ENCODE data around the gene MRPL42. TPM values are rescaled to one million over a fixed set of nuclear protein-coding genes. Genes with fewer than 3 reads are reported as not detected.

The MRPL42 gene
- total RNA-seq, 1 experiment from 2014 or later, result 119 TPM

DNA sequence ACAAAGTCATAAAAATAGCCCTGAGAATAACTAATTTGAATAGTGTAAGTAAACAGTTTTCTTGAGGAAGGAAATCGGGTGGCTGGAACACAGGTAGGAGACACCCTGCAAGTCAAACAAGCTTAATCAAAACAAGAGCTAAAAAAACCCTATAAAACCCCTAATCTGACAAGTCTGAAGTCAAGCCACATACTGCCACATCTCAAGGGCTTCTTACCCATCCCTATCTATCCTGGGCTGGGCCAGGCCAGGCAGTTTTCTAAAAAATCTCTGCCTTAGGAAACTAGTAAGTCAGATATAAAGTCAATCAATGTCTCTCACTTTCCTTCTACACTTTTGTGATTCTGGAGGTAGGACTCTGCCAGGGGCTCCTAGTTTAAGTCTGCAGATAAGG, 40.9 kb upstream of the MRPL42 start:
- Histone ChIP-seq H3K36me3 (ENCODE audit: low read depth, low read length) (no peaks in the 10 kb centered on the region), H3K27ac (ENCODE audit: low read length) (no peak overlapping the region), H3K4me2 (ENCODE audit: low read length) (no peak overlapping the region), H3K4me3 (ENCODE audit: low read length) (no peak overlapping the region), H3K79me2 (ENCODE audit: low read length) (peaks cover 99% of the 10 kb centered on the region), H3K9me3 (ENCODE audit: low read length) (no peaks in the 10 kb centered on the region), H3K27me3 (ENCODE audit: low read length) (no peaks in the 10 kb centered on the region), H4K20me1 (ENCODE audit: low read length) (peaks cover 79% of the 10 kb centered on the region), H3K4me1 (ENCODE audit: insufficient read depth, low read length) (peaks cover 7% of the 10 kb centered on the region; the same call in 1 of the 2 replicates), H2AFZ (ENCODE audit: low read length) (no peak overlapping the region), H3K9me2 (replicated peaks; ENCODE audit: low read length) (no peaks in the 10 kb centered on the region), H3K9ac (ENCODE audit: low read length) (no peak overlapping the region), H3F3A (ENCODE audit: low read length, unreplicated experiment) (no peaks in the 10 kb centered on the region)
- ChIA-PET CTCF (no interaction called here), POLR2A (ENCODE audit: unreplicated experiment) (interaction anchor here (0.7 kb wide), 1 partner anchor 609 kb away, joined by 12 read pairs; no protein-coding TSS in a partner anchor)
- ATAC-seq, result no peak
- intact Hi-C loops (cut with micrococcal nuclease), result no loop called here
- no peak for TF ChIP-seq EZH2 (IDR thresholded peaks at IDR 0.05; ENCODE audit: low read length, unreplicated experiment)
- BruUV-seq (replicated peaks), result no TSS peak
- no peak for DNase-seq

DNA sequence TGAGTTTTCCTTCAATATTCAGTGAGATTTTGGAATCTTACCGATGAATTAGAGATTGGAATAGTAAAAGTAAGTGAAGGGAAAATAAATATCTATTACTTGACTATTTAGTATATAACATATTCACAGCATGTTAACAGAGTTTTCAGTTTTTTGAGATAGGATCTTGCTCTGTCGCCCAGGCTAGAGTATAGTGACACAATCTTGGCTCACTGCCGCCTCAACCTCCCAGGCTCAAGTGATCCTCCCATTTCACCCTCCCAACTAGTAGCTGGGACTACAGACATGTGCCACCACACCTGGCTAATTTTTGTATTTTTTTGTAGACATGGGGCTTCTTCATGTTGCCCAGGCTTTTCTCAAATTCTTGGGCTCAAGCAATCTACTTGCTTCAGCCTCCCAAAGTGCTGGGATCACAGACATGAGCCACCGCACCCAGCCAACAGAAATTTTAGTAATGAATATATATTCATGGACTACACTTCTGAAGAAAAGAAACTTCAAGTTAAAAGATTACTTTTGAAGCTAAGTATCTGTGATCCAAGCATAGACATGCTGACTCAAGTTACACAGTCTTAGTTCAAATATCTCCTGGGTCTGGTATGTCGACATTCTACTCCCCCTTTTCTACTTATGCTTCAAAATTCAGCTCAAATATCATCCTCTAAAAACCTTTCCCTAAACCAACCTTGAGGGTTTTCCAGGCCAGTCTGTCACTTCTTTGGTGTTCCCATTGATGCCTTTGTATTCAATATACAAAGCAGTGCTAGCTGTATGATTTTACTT, 39.3 kb upstream of the MRPL42 start:
- intact Hi-C loops (cut with micrococcal nuclease), result no loop called here
- Histone ChIP-seq H3K4me2 (ENCODE audit: low read length) (no peak overlapping the region), H3K27ac (ENCODE audit: low read length) (no peak overlapping the region)

DNA sequence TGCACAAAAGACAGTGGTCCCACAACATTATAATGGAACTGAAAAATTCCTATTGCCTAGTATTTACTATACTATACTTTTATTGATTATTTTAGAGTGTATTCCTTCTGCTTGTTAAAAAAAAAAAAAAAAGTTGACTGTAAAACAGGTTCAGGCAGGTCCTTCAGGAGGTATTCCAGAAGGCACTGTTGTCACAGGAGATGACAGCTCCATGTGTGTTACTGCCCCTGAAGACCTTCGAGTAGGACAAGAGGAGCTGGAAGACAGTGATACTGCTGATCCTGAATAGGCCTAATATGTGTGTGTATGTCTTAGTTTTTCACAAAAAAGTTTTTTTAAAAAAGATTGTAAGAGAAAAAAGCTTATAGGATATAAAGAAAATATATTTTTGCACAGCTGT, 37.9 kb upstream of the MRPL42 start:
- peaks cover 7% of the 10 kb centered on the region; the same call in 1 of the 2 replicates for H3K4me1 ChIP-seq (ENCODE audit: insufficient read depth, low read length)
- intact Hi-C loops (cut with micrococcal nuclease), result no loop called here
- POLR2A ChIA-PET (ENCODE audit: unreplicated experiment), result interaction anchor here (0.6 kb wide), 2 partner anchors 52 to 461 kb away, joined by 3 to 8 read pairs; no protein-coding TSS in a partner anchor
- DNase-seq (no peak), ATAC-seq (no peak)
- H3F3A ChIP-seq (ENCODE audit: low read length, unreplicated experiment), result no peaks in the 10 kb centered on the region
- TF ChIP-seq EZH2phosphoT487 (IDR thresholded peaks at IDR 0.05; ENCODE audit: borderline replicate concordance, low read length), result no peak
- TF ChIP-seq EZH2 (IDR thresholded peaks at IDR 0.05; ENCODE audit: low read length, unreplicated experiment), result no peak
- TF ChIP-seq, protein P1, sequence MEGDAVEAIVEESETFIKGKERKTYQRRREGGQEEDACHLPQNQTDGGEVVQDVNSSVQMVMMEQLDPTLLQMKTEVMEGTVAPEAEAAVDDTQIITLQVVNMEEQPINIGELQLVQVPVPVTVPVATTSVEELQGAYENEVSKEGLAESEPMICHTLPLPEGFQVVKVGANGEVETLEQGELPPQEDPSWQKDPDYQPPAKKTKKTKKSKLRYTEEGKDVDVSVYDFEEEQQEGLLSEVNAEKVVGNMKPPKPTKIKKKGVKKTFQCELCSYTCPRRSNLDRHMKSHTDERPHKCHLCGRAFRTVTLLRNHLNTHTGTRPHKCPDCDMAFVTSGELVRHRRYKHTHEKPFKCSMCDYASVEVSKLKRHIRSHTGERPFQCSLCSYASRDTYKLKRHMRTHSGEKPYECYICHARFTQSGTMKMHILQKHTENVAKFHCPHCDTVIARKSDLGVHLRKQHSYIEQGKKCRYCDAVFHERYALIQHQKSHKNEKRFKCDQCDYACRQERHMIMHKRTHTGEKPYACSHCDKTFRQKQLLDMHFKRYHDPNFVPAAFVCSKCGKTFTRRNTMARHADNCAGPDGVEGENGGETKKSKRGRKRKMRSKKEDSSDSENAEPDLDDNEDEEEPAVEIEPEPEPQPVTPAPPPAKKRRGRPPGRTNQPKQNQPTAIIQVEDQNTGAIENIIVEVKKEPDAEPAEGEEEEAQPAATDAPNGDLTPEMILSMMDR (conservative IDR thresholded peaks at IDR 0.05; ENCODE audit: low read depth, low read length), result no peak
- no peak overlapping the region for H3K4me3 ChIP-seq (ENCODE audit: low read length)
- H3K9ac ChIP-seq (ENCODE audit: low read length), result no peak overlapping the region
- no peak overlapping the region for H2AFZ ChIP-seq (ENCODE audit: low read length)
- CTCF ChIA-PET, result no interaction called here
- BruUV-seq (replicated peaks), result no TSS peak
- peaks cover 72% of the 10 kb centered on the region for H4K20me1 ChIP-seq (ENCODE audit: low read length)
- peaks cover 3% of the 10 kb centered on the region; the same call in 1 of the 2 replicates for H3K36me3 ChIP-seq (ENCODE audit: low read depth, low read length)
- no peak overlapping the region for H3K4me2 ChIP-seq (ENCODE audit: low read length)
- H3K27ac ChIP-seq (ENCODE audit: low read length), result no peak overlapping the region
- H3K27me3 ChIP-seq (ENCODE audit: low read length), result no peaks in the 10 kb centered on the region
- H3K79me2 ChIP-seq (ENCODE audit: low read length), result peaks cover 99% of the 10 kb centered on the region
- no peaks in the 10 kb centered on the region for H3K9me2 ChIP-seq (replicated peaks; ENCODE audit: low read length)
- no peaks in the 10 kb centered on the region for H3K9me3 ChIP-seq (ENCODE audit: low read length)

More for the DNA sequence above, 39.3 kb upstream of the MRPL42 start:
- Histone ChIP-seq H3K9me3 (ENCODE audit: low read length) (no peaks in the 10 kb centered on the region), H3K4me3 (ENCODE audit: low read length) (no peak overlapping the region), H2AFZ (ENCODE audit: low read length) (no peak overlapping the region), H3K9me2 (replicated peaks; ENCODE audit: low read length) (no peaks in the 10 kb centered on the region), H3K27me3 (ENCODE audit: low read length) (no peaks in the 10 kb centered on the region), H3K4me1 (ENCODE audit: insufficient read depth, low read length) (peaks cover 7% of the 10 kb centered on the region; the same call in 1 of the 2 replicates), H3K79me2 (ENCODE audit: low read length) (peaks cover 99% of the 10 kb centered on the region), H4K20me1 (ENCODE audit: low read length) (peaks cover 79% of the 10 kb centered on the region), H3F3A (ENCODE audit: low read length, unreplicated experiment) (no peaks in the 10 kb centered on the region), H3K9ac (ENCODE audit: low read length) (no peak overlapping the region), H3K36me3 (ENCODE audit: low read depth, low read length) (no peaks in the 10 kb centered on the region)
- peak; percentile 61 for ATAC-seq
- POLR2A ChIA-PET (ENCODE audit: unreplicated experiment), result interaction anchor here (0.7 kb wide), 1 partner anchor 8 kb away, joined by 5 read pairs; no protein-coding TSS in a partner anchor
- peak; percentile 26 for DNase-seq
- CTCF ChIA-PET, result interaction anchor here (0.6 to 0.7 kb wide), 2 partner anchors 9 to 435 kb away, joined by 3 to 5 read pairs; no protein-coding TSS in a partner anchor
- BruUV-seq (replicated peaks), result no TSS peak
- no peak for TF ChIP-seq EZH2phosphoT487 (IDR thresholded peaks at IDR 0.05; ENCODE audit: borderline replicate concordance, low read length)
- TF ChIP-seq, protein P1 (conservative IDR thresholded peaks at IDR 0.05; ENCODE audit: low read depth, low read length), result no peak
- TF ChIP-seq EZH2 (IDR thresholded peaks at IDR 0.05; ENCODE audit: low read length, unreplicated experiment), result no peak

Data from PC-3 (cell line).